Measurements from ENCODE around the gene KIF16B.
"Not testable (repeated sequence)": the region's sequence is repeated elsewhere in the genome, so short reads cannot be mapped to it uniquely, and the experiment has no call there.

The KIF16B gene

DNA sequence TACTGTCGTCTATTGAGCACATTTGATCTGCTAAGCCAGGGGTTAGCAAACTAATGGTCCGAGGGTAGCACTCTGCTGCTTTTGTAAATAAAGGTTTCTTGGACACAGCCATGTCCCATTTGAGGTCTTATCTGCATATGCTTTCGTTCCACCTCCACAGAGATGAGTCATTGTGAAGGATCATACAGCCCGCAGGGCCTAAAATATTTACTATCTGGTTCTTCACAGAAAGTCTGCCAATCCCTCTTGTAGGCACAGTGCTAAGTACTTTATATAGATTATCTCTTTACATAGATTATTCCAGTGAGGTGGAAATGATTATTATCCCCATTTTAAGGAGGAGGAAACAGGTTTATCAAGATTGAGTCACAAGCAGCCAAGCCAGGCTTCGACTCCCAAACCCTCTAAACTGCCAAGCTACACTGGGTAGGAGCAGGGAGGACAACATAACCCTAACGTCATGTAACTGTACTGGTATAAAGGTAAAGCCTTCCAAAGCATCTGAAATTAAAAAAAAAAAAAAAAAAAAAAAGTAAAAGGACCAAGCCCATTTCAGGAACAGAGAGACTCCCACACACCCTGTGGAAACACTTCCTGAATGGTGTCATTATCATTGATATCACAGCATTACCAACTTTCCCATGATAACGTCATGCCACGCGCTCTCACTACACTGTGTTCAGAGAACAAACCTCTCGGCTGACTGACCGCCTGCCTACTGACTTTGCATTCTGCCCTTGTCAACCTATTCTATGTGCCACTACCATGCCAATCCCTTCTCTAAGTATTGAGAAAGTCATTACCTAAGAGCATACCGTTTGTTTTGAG is 101.0 kb downstream of the KIF16B start:
- no peak for DNase-seq

DNA sequence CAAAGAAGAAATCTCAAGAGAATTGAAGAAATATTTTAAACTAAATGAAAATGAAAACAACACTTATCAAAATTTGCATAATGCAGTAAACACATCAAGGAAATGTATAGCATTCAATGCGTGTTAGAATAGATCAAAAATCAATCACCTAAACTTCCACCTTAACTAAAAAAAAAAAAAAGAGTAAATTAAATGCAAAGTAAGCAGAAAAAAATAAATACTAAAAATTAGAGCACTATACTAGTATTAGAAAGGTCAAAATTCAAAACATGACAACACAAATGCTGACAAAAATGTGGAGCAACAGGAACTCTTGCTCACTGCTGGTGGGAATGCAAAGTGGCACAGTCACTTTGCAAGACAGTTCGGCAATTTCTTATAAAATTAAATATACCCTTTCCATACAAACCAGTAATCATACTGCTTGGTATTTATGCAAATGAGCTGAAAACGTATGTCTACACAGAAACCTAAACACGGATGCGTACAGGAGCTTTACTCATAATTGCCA is 103.8 kb downstream of the KIF16B start:
- DNase-seq: no peak

DNA sequence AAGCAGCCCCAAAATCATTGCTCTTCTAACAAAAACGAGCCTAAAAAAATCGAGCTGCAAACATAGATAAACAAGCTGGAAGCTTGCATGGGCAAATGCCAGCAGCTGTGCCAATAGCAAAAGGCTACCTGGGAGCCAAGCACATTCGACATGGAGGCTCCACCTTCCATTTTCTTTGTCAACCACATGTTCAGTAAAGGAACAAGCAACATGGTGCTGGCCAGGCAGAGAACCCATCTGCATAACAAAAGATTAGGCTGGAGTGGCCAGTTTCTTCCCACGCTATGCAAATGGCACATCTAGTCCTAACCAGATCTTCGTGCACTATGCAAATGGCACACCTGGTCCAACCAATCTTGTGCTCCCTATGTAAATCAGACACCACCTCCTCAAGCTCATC is 110.5 kb downstream of the KIF16B start:
- no peak for DNase-seq

DNA sequence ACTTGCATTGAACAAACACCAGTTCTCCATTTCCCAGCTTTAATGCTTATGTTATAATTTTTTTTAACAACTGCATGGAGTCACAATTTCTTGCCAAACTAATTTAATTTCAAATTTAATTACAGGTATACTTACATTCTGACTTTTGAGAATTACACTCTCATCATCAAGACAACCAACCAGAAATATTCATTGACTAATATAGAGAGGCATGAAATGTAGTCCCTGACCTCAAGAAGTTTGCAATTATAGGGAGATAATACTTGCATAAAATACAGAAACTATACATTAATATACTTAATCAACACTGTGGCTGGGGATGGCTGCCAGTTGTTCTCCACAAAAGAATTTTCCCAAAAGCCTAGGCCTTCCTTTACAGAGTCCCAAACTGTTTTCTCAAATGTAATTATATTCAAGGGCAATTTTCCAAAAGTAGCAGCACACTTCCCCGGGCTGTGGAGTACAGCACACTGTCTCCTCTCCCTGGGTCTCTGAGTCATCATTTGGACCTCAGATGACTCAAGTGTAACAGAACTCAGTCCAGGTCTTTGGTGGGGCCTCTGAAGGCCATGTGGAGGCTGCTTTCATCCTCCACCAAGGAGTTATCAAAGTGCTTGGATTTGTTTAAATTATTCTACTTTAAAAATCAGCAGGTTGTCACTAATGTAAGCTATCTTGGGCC is 114.1 kb downstream of the KIF16B start:
- no peak for DNase-seq

DNA sequence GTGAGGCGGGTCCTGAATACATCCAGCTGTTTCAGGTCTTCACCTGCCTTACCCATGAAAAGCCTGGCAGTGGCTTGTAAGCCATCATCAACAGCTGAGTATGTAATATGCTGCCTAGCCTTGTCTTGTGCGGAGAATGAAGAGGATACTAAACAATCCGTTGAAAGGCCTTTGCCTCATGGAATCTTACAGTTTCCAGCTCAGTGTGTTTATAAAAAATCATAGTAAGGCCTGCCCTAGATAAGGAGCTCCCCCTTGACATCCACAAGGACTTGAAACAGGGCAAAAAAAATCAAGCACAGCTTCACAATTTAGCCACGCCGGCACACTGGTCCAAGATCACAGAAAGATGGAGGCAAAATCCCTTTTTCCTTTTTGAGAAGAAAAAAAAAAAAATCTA is 115.7 kb downstream of the KIF16B start:
- DNase-seq: no peak

DNA sequence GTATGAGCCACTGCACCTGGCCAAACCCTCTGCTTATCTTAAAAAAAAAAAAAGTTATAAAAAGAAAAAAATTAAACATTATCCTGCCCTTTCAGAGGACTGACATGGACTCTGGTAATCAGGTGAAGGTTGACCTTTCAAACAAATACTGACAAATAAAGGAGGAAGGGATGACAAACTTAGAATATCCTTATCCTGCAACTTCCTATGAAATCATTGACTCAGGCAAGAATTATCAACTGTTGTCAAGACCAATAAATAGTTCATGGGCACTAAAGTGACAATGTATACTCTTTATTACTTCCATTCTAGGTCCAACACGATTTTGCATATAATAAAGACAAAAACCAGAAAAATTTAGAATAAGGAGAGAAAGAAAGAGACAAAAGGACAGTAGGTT is 117.9 kb downstream of the KIF16B start:
- DNase-seq: no peak

DNA sequence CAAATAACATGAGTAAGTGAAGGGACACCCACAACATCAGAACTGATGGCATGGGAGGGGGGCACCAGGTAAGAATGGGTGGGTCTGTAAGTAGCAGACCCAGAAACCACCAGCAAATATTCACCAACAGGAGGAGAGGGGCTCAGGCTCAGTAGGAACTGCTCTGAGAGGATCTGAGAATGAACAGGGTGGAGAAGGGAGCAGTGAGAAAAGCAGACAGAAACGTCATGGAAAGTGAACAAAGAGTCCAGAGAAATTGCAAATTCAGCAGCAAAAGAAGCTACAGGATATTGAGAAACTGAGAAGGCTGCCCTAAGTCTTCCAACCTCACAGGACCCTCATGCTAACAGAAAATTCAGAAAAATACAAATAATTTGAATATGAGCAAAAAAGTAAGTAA is 121.3 kb downstream of the KIF16B start:
- no peak for DNase-seq

DNA sequence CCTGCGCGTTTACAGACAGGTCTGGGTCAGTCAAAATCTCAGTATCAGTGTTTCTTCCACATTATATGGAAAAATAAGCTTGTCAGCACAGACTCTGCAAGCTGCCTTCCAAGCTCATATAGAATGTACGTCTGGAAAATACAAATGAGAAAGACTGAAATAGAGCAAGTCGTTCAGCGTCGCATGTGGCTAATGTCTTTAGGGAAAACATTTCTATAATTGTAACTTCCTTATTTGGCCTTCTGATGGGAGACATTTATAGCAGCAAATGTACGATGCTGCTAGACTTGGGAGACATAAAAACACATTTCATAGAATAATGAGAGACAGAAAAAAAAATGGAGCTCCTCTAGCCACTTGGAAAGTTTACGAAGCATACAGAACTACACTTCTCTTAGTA is 122.2 kb downstream of the KIF16B start:
- no peak for DNase-seq

DNA sequence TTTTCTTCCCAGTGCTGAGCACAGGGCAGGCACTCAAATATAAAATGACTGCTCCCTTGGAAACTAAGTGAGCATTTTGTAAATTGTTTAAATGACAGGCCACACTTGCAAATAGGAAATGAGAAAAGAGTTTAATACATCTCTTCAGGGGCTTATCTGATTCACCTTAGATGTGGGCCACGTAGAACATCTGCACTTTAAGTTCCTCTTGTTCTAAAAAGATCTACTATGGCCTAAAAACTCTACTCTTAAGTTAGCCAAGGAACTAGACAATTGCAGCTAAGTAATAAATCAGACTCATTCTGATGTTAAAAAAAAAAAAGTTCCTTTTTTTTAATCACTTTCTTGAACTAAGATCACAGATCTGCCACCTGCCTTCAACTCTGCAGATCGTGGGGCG is 126.3 kb downstream of the KIF16B start:
- no peak for DNase-seq

DNA sequence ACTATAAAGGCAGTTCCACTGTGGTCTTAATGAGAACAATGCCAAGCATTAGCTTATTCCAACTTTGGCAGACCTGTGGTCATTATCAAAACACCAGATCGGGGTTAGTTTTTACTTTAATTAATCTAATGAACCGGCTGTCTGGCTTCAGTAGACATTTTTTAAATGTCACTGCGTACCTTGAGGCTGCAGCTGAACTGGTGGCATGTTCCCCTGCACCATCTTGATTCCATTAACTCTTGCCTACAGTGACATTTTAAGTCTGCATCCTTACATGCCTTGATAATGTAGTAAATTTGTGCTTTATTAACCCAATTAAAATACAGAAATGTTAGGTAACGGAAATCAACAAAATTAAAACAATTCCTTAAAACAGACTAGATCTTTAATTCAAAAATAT is 127.0 kb downstream of the KIF16B start:
- no peak for DNase-seq

DNA sequence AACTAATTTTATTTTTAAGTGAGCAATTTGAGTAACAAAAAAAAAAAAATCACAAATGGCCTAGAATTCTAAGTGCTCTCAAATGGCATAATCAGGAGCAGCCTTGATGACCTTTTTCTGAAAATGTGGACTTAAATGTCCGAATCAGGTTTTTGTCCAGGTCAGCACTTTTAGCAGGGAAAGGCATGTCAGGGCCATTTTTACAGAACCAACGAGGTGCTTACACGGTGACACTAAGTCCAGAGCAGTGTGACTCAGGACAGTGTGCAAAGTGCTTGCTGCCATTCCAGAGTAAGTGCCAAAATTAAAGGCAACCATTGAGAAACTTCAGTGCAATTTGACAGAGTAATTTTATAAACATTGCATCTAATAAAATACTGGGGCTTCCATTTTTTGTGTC is 127.8 kb downstream of the KIF16B start:
- no peak for DNase-seq

DNA sequence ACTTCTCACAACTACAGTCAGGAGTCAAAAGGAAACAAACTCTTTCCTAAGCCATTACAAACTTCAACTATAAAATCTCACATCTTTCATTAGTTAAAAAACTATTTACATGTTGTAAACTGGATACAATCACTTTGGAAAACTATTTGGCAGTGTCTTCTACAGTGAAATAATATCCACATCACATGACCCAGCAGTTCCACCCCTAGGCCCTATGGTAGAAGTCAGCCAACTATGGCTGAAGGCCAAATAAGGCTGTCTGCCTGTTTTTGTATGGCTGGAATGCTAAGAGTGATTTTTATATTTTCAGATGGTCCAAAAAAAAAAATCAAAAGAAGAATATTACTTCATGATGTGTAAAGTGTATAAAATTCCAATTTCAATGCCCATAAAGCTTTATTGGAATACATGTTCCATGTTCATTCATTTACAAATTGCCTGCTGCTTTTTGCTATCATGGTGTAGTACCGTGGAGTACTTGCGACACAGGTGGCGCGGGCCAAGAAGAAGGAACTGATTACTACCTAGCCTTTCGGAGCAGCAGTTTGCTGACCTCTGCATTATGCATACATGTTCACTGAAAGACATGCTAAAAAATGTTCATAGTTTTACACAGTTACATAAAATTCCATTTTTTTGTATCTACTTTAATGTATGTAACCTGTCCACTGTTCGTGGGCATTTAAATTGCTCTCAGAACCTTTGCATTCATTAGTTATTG is 129.0 kb downstream of the KIF16B start:
- no peak for DNase-seq

DNA sequence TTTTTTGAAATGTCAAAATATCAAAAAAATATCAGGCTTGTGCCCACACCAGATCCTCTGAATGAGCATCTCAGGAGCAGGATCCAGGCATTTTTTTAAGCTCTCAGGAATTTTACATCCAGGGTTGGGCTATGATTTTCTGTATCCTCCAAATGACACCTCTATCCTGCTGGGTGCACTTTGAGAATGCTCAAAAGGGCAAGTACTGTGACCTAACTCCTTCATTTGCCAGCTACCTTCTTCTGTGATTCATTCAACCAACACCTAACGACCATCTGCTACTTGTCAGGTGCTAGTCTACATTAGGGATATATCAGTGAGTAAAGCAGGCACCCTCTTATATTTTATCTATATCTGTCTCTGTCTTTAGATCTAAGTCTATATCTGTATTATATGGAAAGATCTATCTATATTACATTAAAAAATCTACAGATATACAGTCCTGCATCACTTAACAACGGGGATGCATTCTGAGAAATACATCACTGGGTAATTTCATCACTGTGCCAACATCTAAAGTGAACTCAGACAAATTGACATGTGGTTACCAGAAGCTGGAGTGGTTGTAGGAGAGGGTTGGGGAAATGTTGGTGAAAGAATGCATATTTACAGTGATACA is 131.6 kb downstream of the KIF16B start:
- DNase-seq: no peak

DNA sequence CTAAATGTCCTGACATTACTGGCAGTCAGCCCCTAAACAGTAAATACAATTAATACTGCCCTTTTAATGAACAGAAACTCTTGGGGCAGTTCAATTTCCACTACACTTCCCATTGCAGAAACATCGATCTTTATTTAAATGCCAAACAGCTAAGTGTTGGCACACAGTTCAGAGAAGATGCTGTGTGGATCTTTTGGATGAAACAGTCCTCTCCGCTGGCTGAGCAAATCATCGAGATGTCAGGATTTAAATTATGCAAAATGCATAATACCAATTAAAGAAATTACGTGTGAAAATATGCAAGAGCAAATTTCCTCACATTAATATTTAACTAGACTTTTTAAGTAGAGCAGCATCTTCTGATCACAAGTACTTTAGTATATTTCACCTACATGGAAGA is 132.6 kb downstream of the KIF16B start:
- DNase-seq: no peak

DNA sequence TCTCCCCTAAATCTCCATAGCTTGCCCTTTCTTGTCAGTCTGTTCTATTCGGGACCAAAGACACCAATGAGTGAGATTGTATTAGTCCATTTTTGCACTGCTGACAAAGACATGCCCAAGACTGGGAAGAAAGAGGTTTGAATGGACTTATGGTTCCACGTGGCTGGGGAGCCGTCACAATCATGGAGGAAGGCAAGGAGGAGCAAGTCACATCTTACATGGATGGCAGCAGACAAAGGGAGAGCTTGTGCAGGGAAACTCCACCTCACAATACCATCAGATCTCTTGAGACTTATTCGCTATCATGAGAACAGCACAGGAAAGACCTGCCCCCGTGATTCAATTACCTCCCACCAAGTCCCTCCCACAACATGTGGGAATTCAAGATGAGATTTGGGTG is 133.7 kb downstream of the KIF16B start:
- not testable (repeated sequence) for DNase-seq

DNA sequence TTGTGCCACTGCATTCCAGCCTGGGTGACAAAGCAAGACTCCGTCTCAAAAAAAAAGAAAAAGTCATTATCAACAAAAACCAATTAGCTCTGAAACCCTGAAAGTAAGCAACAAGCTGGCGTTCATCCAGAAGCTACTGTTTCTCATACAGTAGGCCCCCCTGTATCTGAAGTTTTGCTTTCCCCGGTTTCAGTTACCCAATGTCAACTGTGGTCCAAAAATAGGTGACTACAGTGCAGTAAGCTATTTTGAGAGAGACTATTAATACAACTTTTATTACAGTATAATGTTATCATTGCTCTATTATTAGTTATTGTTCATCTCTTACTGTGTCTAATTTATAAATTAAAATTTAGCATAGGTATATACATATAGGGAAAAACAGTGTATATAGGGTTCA is 135.1 kb downstream of the KIF16B start:
- DNase-seq: no peak

DNA sequence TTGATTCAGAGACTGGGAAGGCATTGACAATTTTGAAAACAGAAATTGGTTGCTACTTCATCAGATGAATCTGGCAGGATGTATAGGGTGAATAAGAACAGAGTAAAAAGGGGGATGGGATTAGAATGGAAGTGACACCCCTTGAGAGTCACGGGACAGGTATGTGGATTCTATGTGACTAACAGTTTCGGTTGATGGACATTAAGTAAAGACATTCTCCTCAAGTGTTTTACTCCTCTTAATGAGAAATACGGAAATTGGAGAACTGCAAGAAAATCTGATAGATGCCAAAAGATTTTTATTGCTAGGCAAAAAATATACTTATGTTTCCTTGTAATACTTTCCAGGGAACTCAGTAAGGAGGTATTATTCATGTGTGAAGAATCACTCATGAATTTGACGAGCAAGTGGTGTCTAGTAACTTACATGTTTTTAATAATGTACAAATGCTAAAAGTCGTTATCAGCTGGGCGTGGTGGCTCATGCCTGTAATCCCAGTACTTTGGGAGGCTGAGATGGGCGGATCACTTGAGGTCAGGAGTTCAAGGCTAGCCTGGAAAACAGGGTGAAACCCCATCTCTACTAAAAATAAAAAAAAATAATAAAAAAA is 135.8 kb downstream of the KIF16B start:
- DNase-seq: no peak

DNA sequence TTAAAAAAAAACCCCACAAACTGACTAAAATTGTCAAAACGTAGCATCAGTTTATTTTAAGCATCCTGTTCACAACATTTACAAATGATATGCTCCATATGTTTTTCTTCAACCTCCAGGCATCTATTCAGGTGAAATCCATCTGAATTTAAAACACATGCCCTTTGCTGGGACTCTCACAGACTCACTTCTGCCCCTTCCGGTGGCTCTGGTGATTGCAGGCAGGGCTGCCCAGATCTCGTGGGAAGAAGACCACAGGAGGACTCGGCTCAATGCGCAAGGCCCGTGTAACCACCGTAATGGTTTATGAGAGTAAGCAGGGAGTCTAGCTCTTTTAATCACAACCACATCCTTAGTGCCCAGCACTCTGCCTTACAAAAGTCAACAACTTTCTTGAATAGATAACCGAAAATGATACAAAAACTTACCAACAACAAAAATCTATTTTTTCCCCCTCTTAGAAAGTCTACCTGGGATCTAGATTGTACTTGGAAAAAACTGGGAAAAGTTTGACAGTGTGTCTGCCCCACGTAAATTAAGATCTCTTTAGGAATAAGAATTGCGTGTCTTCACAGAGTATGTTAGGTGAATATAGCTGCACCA is 139.1 kb downstream of the KIF16B start:
- peak; percentile 9 for DNase-seq

DNA sequence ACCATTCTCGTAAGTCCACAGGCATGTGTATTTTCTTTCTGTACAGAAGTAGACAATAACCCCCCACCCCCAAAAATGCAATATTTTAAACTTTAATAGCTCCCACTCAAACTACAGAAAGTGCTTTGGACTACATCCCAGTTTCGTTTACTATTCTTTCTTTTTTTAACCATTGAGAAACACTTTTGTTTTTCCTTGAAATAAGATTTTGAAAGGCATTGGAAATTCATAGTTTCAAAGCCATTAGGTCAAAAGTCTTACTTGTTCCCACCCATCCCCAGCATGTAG is 140.0 kb downstream of the KIF16B start:
- DNase-seq: no peak

DNA sequence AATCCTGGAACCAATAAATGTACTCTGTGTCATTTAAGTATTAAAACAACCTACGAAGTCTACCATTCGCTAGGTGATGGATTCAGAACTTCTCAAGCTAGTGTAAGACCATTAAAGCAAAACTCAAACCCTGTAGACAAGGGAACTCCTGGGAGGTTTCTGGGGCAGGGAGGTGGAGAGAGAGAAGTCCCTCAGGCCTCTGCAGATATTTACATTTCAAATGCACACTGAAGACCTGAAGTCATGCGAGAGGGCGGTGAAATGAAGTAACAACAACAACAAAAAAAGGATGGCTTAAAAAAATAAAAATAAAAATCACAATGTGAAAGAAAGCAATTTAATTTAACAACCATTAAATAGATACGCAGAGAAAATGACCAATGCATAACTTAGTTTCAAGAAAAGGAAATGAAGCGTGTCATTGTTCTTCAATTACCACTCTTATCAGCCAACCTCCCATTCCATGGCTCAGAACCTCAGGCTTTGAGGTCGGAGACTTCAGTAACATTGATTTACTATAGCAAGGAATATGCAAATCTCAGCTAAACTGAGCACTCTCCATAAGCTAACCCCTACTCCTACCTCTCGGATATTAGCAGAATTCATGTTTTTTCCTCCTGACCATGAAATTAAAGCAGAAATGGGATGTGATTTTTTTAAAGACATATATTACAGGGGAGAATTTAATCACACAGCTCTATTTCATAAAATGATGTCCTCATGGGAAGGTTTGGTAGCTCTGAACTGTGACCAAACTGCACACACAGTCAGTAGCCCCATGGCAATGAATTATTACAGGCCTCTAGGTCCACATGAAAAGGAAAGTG is 140.6 kb downstream of the KIF16B start:
- no peak for DNase-seq

DNA sequence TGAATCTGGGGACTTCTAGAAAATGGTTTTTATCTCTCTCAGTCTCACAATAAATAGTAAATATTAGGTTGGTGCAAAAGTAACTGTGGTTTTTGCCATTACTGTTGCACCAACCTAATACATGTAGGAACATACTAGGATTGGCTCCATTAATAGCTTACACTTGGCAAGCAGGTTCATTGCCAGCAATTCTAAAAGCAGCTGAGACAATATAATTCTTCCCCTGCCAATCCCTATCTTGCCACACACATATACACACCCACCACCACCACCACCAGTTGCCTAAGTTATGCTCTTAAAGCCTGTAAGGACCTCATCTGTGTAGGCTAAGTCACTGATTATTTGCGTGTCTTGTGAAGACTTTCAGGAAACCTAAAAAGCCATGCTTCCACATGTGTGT is 145.1 kb downstream of the KIF16B start:
- no peak for DNase-seq

DNA sequence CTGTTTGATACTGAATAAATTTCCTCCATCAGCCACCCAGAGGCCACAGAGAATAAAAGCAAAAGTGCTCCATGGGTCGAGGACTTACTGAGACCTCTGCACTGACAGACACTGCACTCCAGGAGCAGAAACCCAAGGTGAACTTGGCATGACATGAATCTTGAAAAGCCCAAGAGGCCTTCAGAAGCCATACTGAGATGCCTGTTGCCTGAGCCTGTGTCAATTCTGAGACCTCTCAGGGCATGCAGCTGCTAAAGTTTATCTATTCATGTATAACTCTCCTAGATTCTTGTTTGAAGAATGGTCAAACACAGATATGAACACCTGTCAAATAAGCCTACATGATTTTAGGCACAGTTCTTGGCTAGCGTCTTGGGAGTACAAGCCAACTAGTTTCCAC is 145.7 kb downstream of the KIF16B start:
- DNase-seq: no peak
